ENCODE data around the gene OR51F1.
"Not testable (repeated sequence)": the region's sequence is repeated elsewhere in the genome, so short reads cannot be mapped to it uniquely, and the experiment has no call there.

Gene OR51F1

GRCh38 chr11:4769838-4770237, at the start of gene OR51F1:
Gene OR51F1, minus strand, starts transcription at chr11:4769938. Its CDS starts 0 bp downstream, at chr11:4769938.
- H3K27me3 ChIP-seq (ENCODE audit: insufficient read depth, low read depth, severe bottlenecking) = peaks cover 42% of the 10 kb centered on the region
- no peaks in the 10 kb centered on the region for H3K36me3 ChIP-seq
- TF ChIP-seq CTCF (IDR thresholded peaks at IDR 0.05; ENCODE audit: low read depth, low read length) = no peak
- no peak for DNase-seq
- no peaks in the 10 kb centered on the region for H3K9me3 ChIP-seq (ENCODE audit: severe bottlenecking)
- H3K4me3 ChIP-seq (ENCODE audit: low read depth, low read length) = no peak within 1 kb of the TSS
- no peak within 1 kb of the TSS for H3K27ac ChIP-seq

- no peak for TF ChIP-seq CTCF (IDR thresholded peaks at IDR 0.05; ENCODE audit: low read depth, low read length)
- no peaks in the 10 kb centered on the region for H3K36me3 ChIP-seq
- H3K27me3 ChIP-seq (ENCODE audit: insufficient read depth, low read depth, severe bottlenecking) = peaks cover 47% of the 10 kb centered on the region
- H3K4me3 ChIP-seq (ENCODE audit: low read depth, low read length) = no peak overlapping the region
- no peak for DNase-seq
- no peaks in the 10 kb centered on the region for H3K9me3 ChIP-seq (ENCODE audit: severe bottlenecking)
- H3K27ac ChIP-seq = no peak overlapping the region
Observed at GRCh38 chr11:4809246-4809645, 39.5 kb upstream of the OR51F1 start.

GRCh38 chr11:4808476-4808875, 38.7 kb upstream of the OR51F1 start:
- TF ChIP-seq CTCF (IDR thresholded peaks at IDR 0.05; ENCODE audit: low read depth, low read length) = no peak
- no peak for DNase-seq
- peaks cover 52% of the 10 kb centered on the region for H3K27me3 ChIP-seq (ENCODE audit: insufficient read depth, low read depth, severe bottlenecking)
- no peaks in the 10 kb centered on the region for H3K36me3 ChIP-seq
- H3K27ac ChIP-seq = no peak overlapping the region
- no peak overlapping the region for H3K4me3 ChIP-seq (ENCODE audit: low read depth, low read length)
- no peaks in the 10 kb centered on the region for H3K9me3 ChIP-seq (ENCODE audit: severe bottlenecking)

GRCh38 chr11:4804280-4804679, 34.5 kb upstream of the OR51F1 start, which contains the start of gene OR52R1:
Gene OR52R1, minus strand, starts transcription at chr11:4804380. Its CDS starts 0 bp downstream, at chr11:4804380.
- no peak within 1 kb of the TSS for H3K4me3 ChIP-seq (ENCODE audit: low read depth, low read length)
- no peak for TF ChIP-seq CTCF (IDR thresholded peaks at IDR 0.05; ENCODE audit: low read depth, low read length)
- no peak for DNase-seq
- H3K36me3 ChIP-seq = no peaks in the 10 kb centered on the region
- no peak within 1 kb of the TSS for H3K27ac ChIP-seq
- H3K9me3 ChIP-seq (ENCODE audit: severe bottlenecking) = no peaks in the 10 kb centered on the region
- H3K27me3 ChIP-seq (ENCODE audit: insufficient read depth, low read depth, severe bottlenecking) = peaks cover 46% of the 10 kb centered on the region

GRCh38 chr11:4801316-4801715, 31.6 kb upstream of the OR51F1 start:
- not testable (repeated sequence) for DNase-seq; H3K27ac ChIP-seq; H3K9me3 ChIP-seq (ENCODE audit: severe bottlenecking); H3K36me3 ChIP-seq; H3K4me3 ChIP-seq (ENCODE audit: low read depth, low read length)
- H3K27me3 ChIP-seq (ENCODE audit: insufficient read depth, low read depth, severe bottlenecking) = peaks cover 48% of the 10 kb centered on the region

- TF ChIP-seq CTCF (IDR thresholded peaks at IDR 0.05; ENCODE audit: low read depth, low read length) = no peak
- H3K27ac ChIP-seq = no peak overlapping the region
- DNase-seq = no peak
- no peak overlapping the region for H3K4me3 ChIP-seq (ENCODE audit: low read depth, low read length)
- H3K9me3 ChIP-seq (ENCODE audit: severe bottlenecking) = no peaks in the 10 kb centered on the region
- no peaks in the 10 kb centered on the region for H3K36me3 ChIP-seq
- peaks cover 51% of the 10 kb centered on the region for H3K27me3 ChIP-seq (ENCODE audit: insufficient read depth, low read depth, severe bottlenecking)
Observed at GRCh38 chr11:4798427-4799183, 28.9 kb upstream of the OR51F1 start.
